AG04449 (cell line): ENCODE data around the gene DBH.

Experiments
- CTCF ChIA-PET: fragments of 350-600 bp; formaldehyde crosslinking; extraction: SDS; loops from one replicate; lab custom pipeline; 2021; ENCODE audit warnings: antibody characterized with exemption; lab: Yijun Ruan, JAX
- POLR2A ChIA-PET: fragments of 400-600, 350-600 bp; formaldehyde crosslinking; extraction: SDS; loops from one replicate; lab custom pipeline; 2020; ENCODE audit warnings: antibody characterized with exemption, inconsistent platforms; lab: Yijun Ruan, JAX
- DNase-seq: peaks from one replicate; pipeline ENCODE4 v3.0.0-alpha.2; 2010; ENCODE audit warnings: low read depth, low spot score
- H3K4me3 ChIP-seq: 2 replicates; pipeline ENCODE4 v1.5.1; 2011; ENCODE audit warnings: low read depth, mild to moderate bottlenecking, control low read depth, low read length
- CTCF ChIP-seq: IDR thresholded peaks from one replicate; pipeline ENCODE4 v1.5.1; 2011; ENCODE audit warnings: mild to moderate bottlenecking, moderate library complexity, low read length, control low read depth, inconsistent platforms; ENCODE audit not compliant: insufficient read depth; ENCODE audit errors: missing control alignments

Gene DBH

GRCh38 chr9:133639613-133640012 lies 3.5 kb downstream of the DBH start:
- ChIA-PET POLR2A (no interaction called here), CTCF (no interaction called here)
- no peak for DNase-seq
- H3K4me3 ChIP-seq, result no peak overlapping the region
- TF ChIP-seq CTCF, result no peak

GRCh38 chr9:133640160-133640559 lies 4.0 kb downstream of the DBH start:
- no peak for DNase-seq
- H3K4me3 ChIP-seq, result no peak overlapping the region
- ChIA-PET CTCF (no interaction called here), POLR2A (no interaction called here)
- TF ChIP-seq CTCF, result no peak

- CTCF ChIA-PET, result no interaction called here
- TF ChIP-seq CTCF, result no peak
- no peak overlapping the region for H3K4me3 ChIP-seq
- DNase-seq, result no peak
- POLR2A ChIA-PET, result no interaction called here
Observed at GRCh38 chr9:133640580-133641395, 4.6 kb downstream of the DBH start.

- no peak for DNase-seq
- CTCF ChIA-PET, result no interaction called here
- POLR2A ChIA-PET, result no interaction called here
- no peak overlapping the region for H3K4me3 ChIP-seq
- no peak for TF ChIP-seq CTCF
Observed at GRCh38 chr9:133641396-133641655, 5.2 kb downstream of the DBH start.

- CTCF ChIA-PET, result no interaction called here
- POLR2A ChIA-PET, result no interaction called here
- no peak overlapping the region for H3K4me3 ChIP-seq
Observed at GRCh38 chr9:133641861-133642595, 5.9 kb downstream of the DBH start.

More at GRCh38 chr9:133641861-133642595, 5.9 kb downstream of the DBH start:
- DNase-seq, result no peak
- no peak for TF ChIP-seq CTCF
